Gastrocnemius medialis (tissue), 4 donors: ENCODE results near the gene DGKZ. TPM values are rescaled to one million over a fixed set of nuclear protein-coding genes. Genes with fewer than 3 reads are reported as not detected.

Experiments used
- ATAC-seq, 2 donors: fragments of 150-250 bp; one replicate each; pipeline ENCODE4 v1.9.1; 2016
- DNase-seq, 2 donors: peaks; one replicate each; pipeline ENCODE4 v3.0.0-alpha.2; 2019
- H3K27ac ChIP-seq, 4 donors: fragments of 200-600 bp; sonication (generic); 1 replicate in 1 of 4; 2 replicates in 3 of 4; pipeline ENCODE4 v1.5.1; 2016 to 2018; ENCODE audit warnings: mild to moderate bottlenecking in 2 of 4, moderate library complexity in 1 of 4
- H3K27me3 ChIP-seq, 3 donors: fragments of 200-600 bp; sonication (generic) in 2 of 3; 1 replicate in 1 of 3; 2 replicates in 2 of 3; pipeline versions ENCODE4 v1.5.1 to v1.6.0; 2016 to 2019; ENCODE audit warnings: mild to moderate bottlenecking in 1 of 3, moderate library complexity in 1 of 3
- H3K36me3 ChIP-seq, 2 donors: fragments of 200-600 bp; sonication (generic) in 1 of 2; one replicate each; pipeline ENCODE4 v1.5.1; 2017 to 2018
- H3K4me1 ChIP-seq, 2 donors: fragments of 200-600 bp; sonication (generic) in 1 of 2; one replicate each; pipeline ENCODE4 v1.5.1; 2016 to 2017; ENCODE audit warnings: mild to moderate bottlenecking in 2 of 2
- H3K4me3 ChIP-seq, 4 donors: fragments of 200-600 bp; sonication (generic) in 3 of 4; 1 replicate in 1 of 4; 2 replicates in 3 of 4; pipeline ENCODE4 v1.5.1; 2016 to 2019; ENCODE audit warnings: mild to moderate bottlenecking in 2 of 4
- H3K9me3 ChIP-seq, 3 donors: fragments of 200-600 bp; sonication (generic) in 2 of 3; 1 replicate in 1 of 3; 2 replicates in 2 of 3; pipeline ENCODE4 v1.5.1; 2016 to 2019
- POLR2A ChIP-seq, 2 donors: fragments of 450-650 bp; IDR thresholded peaks; one replicate each; pipeline ENCODE4 v1.6.1; 2017; ENCODE audit warnings: antibody characterized with exemption in 2 of 2, mild to moderate bottlenecking in 2 of 2, moderate library complexity in 2 of 2
- in situ Hi-C, 4 donors: fragments of 200-750 bp; cut with MboI; loops; one replicate each; pipeline versions ENCODE4 v1.15.0 to v1.8.0; 2017; ENCODE audit warnings: low sequenced_read_pairs in 4 of 4
- intact Hi-C: fragments of 100-400 bp; cut with DNase I; formaldehyde crosslinking; loops from one replicate; pipeline ENCODE4 v1.15.1; 2023; ENCODE audit warnings: low total_unique reads
- total RNA-seq, 4 donors: library from RNA; depleted of rRNA; stranded (reverse); fragments of >200 nt; gene quantifications; one replicate each; pipeline versions ENCODE4 v1.1.0 to v1.2.3, GENCODE V29; 2016
- TF ChIP-seq, protein P1 (sequence below), 5 experiments: fragments of 450-650 bp in 3 of 5; fragments of 200-600 bp in 2 of 5; sonication (generic) in 2 of 5; IDR thresholded peaks in 4 of 5; conservative IDR thresholded peaks in 1 of 5; 1 replicate in 4 of 5; 2 replicates in 1 of 5; pipeline ENCODE4 v1.5.1; 2016 to 2019; ENCODE audit warnings: antibody characterized with exemption in 5 of 5, mild to moderate bottlenecking in 3 of 5, moderate library complexity in 3 of 5

DGKZ gene
- total RNA-seq, 4 donors from 2014 or later = 127 to 155 (median 131) TPM

- H3K36me3 ChIP-seq = peaks cover 0 to 33% of the 10 kb centered on the region in 2 donors
- no peaks in the 10 kb centered on the region for H3K9me3 ChIP-seq
- H3K4me1 ChIP-seq = no peaks in the 10 kb centered on the region
- in situ Hi-C loops = loop anchor here in 1 of 4 donors (25.0 kb wide), 1 partner anchor 119 kb away; no protein-coding TSS in a partner anchor
- H3K27ac ChIP-seq = no peak overlapping the region
- no peak for TF ChIP-seq POLR2A (IDR thresholded peaks at IDR 0.05)
- TF ChIP-seq, protein P1, sequence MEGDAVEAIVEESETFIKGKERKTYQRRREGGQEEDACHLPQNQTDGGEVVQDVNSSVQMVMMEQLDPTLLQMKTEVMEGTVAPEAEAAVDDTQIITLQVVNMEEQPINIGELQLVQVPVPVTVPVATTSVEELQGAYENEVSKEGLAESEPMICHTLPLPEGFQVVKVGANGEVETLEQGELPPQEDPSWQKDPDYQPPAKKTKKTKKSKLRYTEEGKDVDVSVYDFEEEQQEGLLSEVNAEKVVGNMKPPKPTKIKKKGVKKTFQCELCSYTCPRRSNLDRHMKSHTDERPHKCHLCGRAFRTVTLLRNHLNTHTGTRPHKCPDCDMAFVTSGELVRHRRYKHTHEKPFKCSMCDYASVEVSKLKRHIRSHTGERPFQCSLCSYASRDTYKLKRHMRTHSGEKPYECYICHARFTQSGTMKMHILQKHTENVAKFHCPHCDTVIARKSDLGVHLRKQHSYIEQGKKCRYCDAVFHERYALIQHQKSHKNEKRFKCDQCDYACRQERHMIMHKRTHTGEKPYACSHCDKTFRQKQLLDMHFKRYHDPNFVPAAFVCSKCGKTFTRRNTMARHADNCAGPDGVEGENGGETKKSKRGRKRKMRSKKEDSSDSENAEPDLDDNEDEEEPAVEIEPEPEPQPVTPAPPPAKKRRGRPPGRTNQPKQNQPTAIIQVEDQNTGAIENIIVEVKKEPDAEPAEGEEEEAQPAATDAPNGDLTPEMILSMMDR (IDR thresholded peaks at IDR 0.05 in 4 of 5, conservative IDR thresholded peaks at IDR 0.05 in 1 of 5) = no peak
- DNase-seq (no peak), ATAC-seq (no peak)
- no peaks in the 10 kb centered on the region for H3K27me3 ChIP-seq
- H3K4me3 ChIP-seq = no peak overlapping the region
- intact Hi-C loops = no loop called here
Observed at GRCh38 chr11:46418751-46419150, 71.5 kb downstream of the DGKZ start.

DNA sequence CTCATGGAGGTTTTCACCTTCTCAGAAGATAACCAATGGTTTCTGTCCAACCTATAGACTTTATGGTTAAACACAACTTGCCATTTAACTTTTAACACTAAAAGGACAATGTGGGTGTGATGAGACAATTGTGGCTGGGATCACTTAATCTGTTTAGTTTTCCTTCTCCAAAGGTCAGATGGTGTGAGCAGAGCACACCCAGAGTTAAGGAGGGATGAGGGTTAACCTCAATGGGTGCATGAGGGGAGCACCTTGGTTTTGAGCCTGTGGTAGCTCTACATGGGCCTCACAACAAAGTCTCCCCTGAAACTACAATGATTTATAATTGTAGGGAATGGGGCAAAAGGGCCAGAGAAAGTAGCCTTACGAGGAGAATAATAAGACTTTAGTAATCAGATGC lies 73.2 kb downstream of the DGKZ start:
- DNase-seq (no peak), ATAC-seq (no peak)
- intact Hi-C loops (no loop called here), in situ Hi-C loops (loop anchor here in 1 of 4 donors (25.0 kb wide), 1 partner anchor 117 kb away; no protein-coding TSS in a partner anchor)
- peaks cover 0 to 29% of the 10 kb centered on the region in 2 donors for H3K36me3 ChIP-seq
- TF ChIP-seq, protein P1 (IDR thresholded peaks at IDR 0.05 in 4 of 5, conservative IDR thresholded peaks at IDR 0.05 in 1 of 5) = no peak
- no peak overlapping the region for H3K27ac ChIP-seq
- no peak overlapping the region for H3K4me3 ChIP-seq
- H3K9me3 ChIP-seq = no peaks in the 10 kb centered on the region
- no peaks in the 10 kb centered on the region for H3K27me3 ChIP-seq
- H3K4me1 ChIP-seq = no peaks in the 10 kb centered on the region

DNA sequence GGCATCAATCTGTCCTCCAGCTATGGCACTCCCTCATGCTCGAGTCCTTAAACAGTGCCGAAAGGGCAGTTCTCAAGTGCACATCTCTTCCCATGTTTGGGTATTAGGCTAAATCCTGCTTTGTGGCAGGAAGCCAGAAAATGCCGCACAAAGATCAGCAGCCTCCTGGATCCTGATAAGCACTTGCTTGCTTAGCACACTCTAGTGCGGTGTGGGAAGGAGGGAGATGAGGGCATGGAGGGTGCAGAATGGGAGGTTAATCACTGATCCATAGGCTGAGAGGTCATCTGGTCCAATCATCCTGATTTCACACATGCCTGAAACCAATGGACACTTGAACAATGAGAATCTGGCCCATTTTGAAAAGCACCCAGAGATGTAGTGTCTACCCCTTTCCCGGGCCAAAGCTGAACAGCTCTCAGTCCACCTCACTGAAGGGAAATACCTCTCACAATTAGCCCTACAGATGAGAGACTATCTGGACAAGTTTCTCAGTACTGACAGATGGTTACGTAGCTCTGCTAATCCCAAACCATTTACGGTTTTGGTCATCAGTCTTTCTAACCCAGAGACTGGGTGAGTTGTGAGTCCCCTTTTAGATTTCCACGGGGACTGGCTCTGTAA lies 74.1 kb downstream of the DGKZ start:
- no peak overlapping the region for H3K27ac ChIP-seq
- no peak overlapping the region for H3K4me3 ChIP-seq
- H3K27me3 ChIP-seq = no peaks in the 10 kb centered on the region
- intact Hi-C loops (no loop called here), in situ Hi-C loops (loop anchor here in 1 of 4 donors (25.0 kb wide), 1 partner anchor 116 kb away; no protein-coding TSS in a partner anchor)
- H3K36me3 ChIP-seq = peaks cover 0 to 22% of the 10 kb centered on the region in 2 donors
- H3K4me1 ChIP-seq = no peaks in the 10 kb centered on the region
- H3K9me3 ChIP-seq = no peaks in the 10 kb centered on the region
- no peak for DNase-seq
- TF ChIP-seq POLR2A (IDR thresholded peaks at IDR 0.05) = no peak
- TF ChIP-seq, protein P1 (IDR thresholded peaks at IDR 0.05 in 4 of 5, conservative IDR thresholded peaks at IDR 0.05 in 1 of 5) = no peak
- no peak for ATAC-seq

GRCh38 chr11:46422588-46422987 lies 75.3 kb downstream of the DGKZ start:
- no peak for ATAC-seq
- in situ Hi-C loops (loop anchor here in 1 of 4 donors (25.0 kb wide), 1 partner anchor 115 kb away; no protein-coding TSS in a partner anchor), intact Hi-C loops (no loop called here)
- no peaks in the 10 kb centered on the region for H3K9me3 ChIP-seq
- no peak overlapping the region for H3K4me3 ChIP-seq
- no peaks in the 10 kb centered on the region for H3K27me3 ChIP-seq
- H3K4me1 ChIP-seq = no peaks in the 10 kb centered on the region
- H3K36me3 ChIP-seq = peaks cover 0 to 10% of the 10 kb centered on the region in 2 donors
- no peak overlapping the region for H3K27ac ChIP-seq
- TF ChIP-seq, protein P1 (IDR thresholded peaks at IDR 0.05 in 4 of 5, conservative IDR thresholded peaks at IDR 0.05 in 1 of 5) = no peak
- TF ChIP-seq POLR2A (IDR thresholded peaks at IDR 0.05) = no peak
- DNase-seq = no peak
